Breast epithelium (tissue), 4 donors: ENCODE measurements around the gene PLEKHM3. TPM values are rescaled to one million over a fixed set of nuclear protein-coding genes. Genes with fewer than 3 reads are reported as not detected.

Source experiments
- DNase-seq, 2 donors: peaks; one replicate each; pipeline ENCODE4 v3.0.0-alpha.2; 2019; ENCODE audit warnings: low spot score in 2 of 2
- H3K27ac ChIP-seq, 2 donors: fragments of 200-600 bp; sonication (generic) in 1 of 2; one replicate each; pipeline ENCODE4 v1.5.1; 2016 to 2019; ENCODE audit warnings: mild to moderate bottlenecking in 1 of 2
- H3K27me3 ChIP-seq, 2 donors: fragments of 200-600 bp; sonication (generic) in 1 of 2; one replicate each; pipeline versions ENCODE4 v1.5.1 to v1.6.0; 2017 to 2019; ENCODE audit warnings: control low read depth in 1 of 2, mild to moderate bottlenecking in 1 of 2
- H3K36me3 ChIP-seq: fragments of 200-600 bp; one replicate; pipeline ENCODE4 v1.5.1; 2019
- H3K4me1 ChIP-seq, 2 donors: fragments of 200-600 bp; sonication (generic); one replicate each; pipeline ENCODE4 v1.5.1; 2016 to 2019; ENCODE audit warnings: control low read depth in 1 of 2
- H3K4me3 ChIP-seq, 3 donors: fragments of 200-600 bp; sonication (generic); 1 replicate in 2 of 3; 2 replicates in 1 of 3; pipeline ENCODE4 v1.5.1; 2016 to 2019; ENCODE audit warnings: mild to moderate bottlenecking in 3 of 3, moderate library complexity in 2 of 3
- H3K9me3 ChIP-seq, 2 donors: fragments of 200-600 bp; sonication (generic) in 1 of 2; one replicate each; pipeline ENCODE4 v1.5.1; 2016 to 2019; ENCODE audit warnings: control low read depth in 1 of 2
- CTCF ChIP-seq, 3 donors: fragments of 450-650 bp; IDR thresholded peaks; one replicate each; pipeline ENCODE4 v1.5.1; 2016 to 2017; ENCODE audit warnings: antibody characterized with exemption in 3 of 3, mild to moderate bottlenecking in 3 of 3, moderate library complexity in 3 of 3
- POLR2A ChIP-seq: fragments of 450-650 bp; IDR thresholded peaks from one replicate; pipeline ENCODE4 v1.6.1; 2016; ENCODE audit warnings: antibody characterized with exemption, mild to moderate bottlenecking, moderate library complexity
- POLR2AphosphoS5 ChIP-seq, 3 donors: sonication (generic); formaldehyde crosslinking; IDR thresholded peaks; one replicate each; pipeline ENCODE4 v1.6.1; 2017; ENCODE audit warnings: antibody characterized with exemption in 3 of 3
- intact Hi-C: fragments of 100-400 bp; cut with DNase I; formaldehyde crosslinking; loops from one replicate; pipeline ENCODE4 v1.15.1; 2023; ENCODE audit warnings: low total_unique reads
- total RNA-seq, 3 donors: library from RNA; depleted of rRNA; stranded (reverse); fragments of >200 nt; gene quantifications; one replicate each; pipeline ENCODE4 v1.1.0, GENCODE V29; 2016

Gene PLEKHM3
- total RNA-seq, 3 donors from 2014 or later: 24.3 to 35.0 (median 29.0) TPM

- DNase-seq: no peak
- no peak for TF ChIP-seq CTCF (IDR thresholded peaks at IDR 0.05)
- TF ChIP-seq POLR2AphosphoS5 (IDR thresholded peaks at IDR 0.05): no peak
- TF ChIP-seq POLR2A: no peak
- no peaks in the 10 kb centered on the region for H3K27me3 ChIP-seq
- no peaks in the 10 kb centered on the region for H3K36me3 ChIP-seq
- H3K9me3 ChIP-seq: no peaks in the 10 kb centered on the region
- H3K4me1 ChIP-seq: no peaks in the 10 kb centered on the region
- intact Hi-C loops: no loop called here
- H3K27ac ChIP-seq: no peak overlapping the region
- no peak overlapping the region for H3K4me3 ChIP-seq
Measured at GRCh38 chr2:208010506-208010905, 14.8 kb downstream of the PLEKHM3 start.

GRCh38 chr2:208006833-208007232 lies 18.5 kb downstream of the PLEKHM3 start:
- DNase-seq: no peak
- TF ChIP-seq POLR2A: no peak
- TF ChIP-seq POLR2AphosphoS5 (IDR thresholded peaks at IDR 0.05): no peak
- no peak for TF ChIP-seq CTCF (IDR thresholded peaks at IDR 0.05)
- no peaks in the 10 kb centered on the region for H3K4me1 ChIP-seq
- intact Hi-C loops: no loop called here
- no peak overlapping the region for H3K4me3 ChIP-seq
- no peaks in the 10 kb centered on the region for H3K9me3 ChIP-seq
- H3K36me3 ChIP-seq: no peaks in the 10 kb centered on the region
- no peaks in the 10 kb centered on the region for H3K27me3 ChIP-seq
- no peak overlapping the region for H3K27ac ChIP-seq

- DNase-seq: no peak
- no peak overlapping the region for H3K4me3 ChIP-seq
- H3K9me3 ChIP-seq: no peaks in the 10 kb centered on the region
- intact Hi-C loops: no loop called here
- no peak overlapping the region for H3K27ac ChIP-seq
- no peaks in the 10 kb centered on the region for H3K27me3 ChIP-seq
- TF ChIP-seq POLR2AphosphoS5 (IDR thresholded peaks at IDR 0.05) (no peak), POLR2A (no peak), CTCF (IDR thresholded peaks at IDR 0.05) (no peak)
- no peaks in the 10 kb centered on the region for H3K4me1 ChIP-seq
- no peaks in the 10 kb centered on the region for H3K36me3 ChIP-seq
Measured at GRCh38 chr2:208006337-208006736, 19.0 kb downstream of the PLEKHM3 start.

GRCh38 chr2:208001924-208002323 lies 23.4 kb downstream of the PLEKHM3 start:
- TF ChIP-seq POLR2A: no peak
- no peak for TF ChIP-seq CTCF (IDR thresholded peaks at IDR 0.05)
- TF ChIP-seq POLR2AphosphoS5 (IDR thresholded peaks at IDR 0.05): no peak
- DNase-seq: no peak
- no peaks in the 10 kb centered on the region for H3K36me3 ChIP-seq
- H3K9me3 ChIP-seq: no peaks in the 10 kb centered on the region
- H3K4me3 ChIP-seq: no peak overlapping the region
- H3K27me3 ChIP-seq: no peaks in the 10 kb centered on the region
- intact Hi-C loops: no loop called here
- H3K27ac ChIP-seq: no peak overlapping the region
- no peaks in the 10 kb centered on the region for H3K4me1 ChIP-seq

- H3K4me1 ChIP-seq: no peaks in the 10 kb centered on the region
- no peak overlapping the region for H3K27ac ChIP-seq
- TF ChIP-seq POLR2A: no peak
- no peak for TF ChIP-seq POLR2AphosphoS5 (IDR thresholded peaks at IDR 0.05)
- TF ChIP-seq CTCF (IDR thresholded peaks at IDR 0.05): no peak
- H3K27me3 ChIP-seq: no peaks in the 10 kb centered on the region
- no peaks in the 10 kb centered on the region for H3K9me3 ChIP-seq
- intact Hi-C loops: no loop called here
- no peak overlapping the region for H3K4me3 ChIP-seq
- DNase-seq: no peak
- no peaks in the 10 kb centered on the region for H3K36me3 ChIP-seq
Measured at GRCh38 chr2:208000701-208001395, 24.5 kb downstream of the PLEKHM3 start.
